CD4-positive, alpha-beta T cell treated with Interleukin-15 for 4 hours (primary cell): Measurements from ENCODE around the gene SCAF1.

Source experiments
- DNase-seq: peaks from one replicate; pipeline ENCODE4 v3.0.0-alpha.2; 2020; ENCODE audit warnings: low spot score

The SCAF1 gene

GRCh38 chr19:49666120-49666444 lies 24.1 kb downstream of the SCAF1 start:
- no peak for DNase-seq

GRCh38 chr19:49667473-49667872 lies 25.5 kb downstream of the SCAF1 start:
- DNase-seq, result no peak

GRCh38 chr19:49669516-49669915 lies 27.5 kb downstream of the SCAF1 start:
- no peak for DNase-seq

- peak; percentile 78 for DNase-seq
These were observed 30.3 kb downstream of the SCAF1 start for GRCh38 chr19:49672131-49672919.

GRCh38 chr19:49676136-49676783 lies 34.3 kb downstream of the SCAF1 start:
- DNase-seq, result no peak

GRCh38 chr19:49676784-49677230 lies 34.8 kb downstream of the SCAF1 start:
- peak; percentile 100 for DNase-seq

- peak; percentile 23 for DNase-seq
These were observed 35.4 kb downstream of the SCAF1 start, which contains the start of gene PRMT1 for GRCh38 chr19:49677231-49677900. Gene PRMT1 (plus strand): TSS chr19:49677271. CDS start chr19:49677281, 10 bp downstream.

GRCh38 chr19:49677901-49678674 lies 36.1 kb downstream of the SCAF1 start:
- DNase-seq, result peak; percentile 79

GRCh38 chr19:49678985-49679770 lies 37.2 kb downstream of the SCAF1 start:
- DNase-seq, result no peak

GRCh38 chr19:49679771-49680413 lies 37.9 kb downstream of the SCAF1 start:
- DNase-seq, result no peak

GRCh38 chr19:49680421-49681351 lies 38.7 kb downstream of the SCAF1 start:
- peak; percentile 92 for DNase-seq

GRCh38 chr19:49681830-49682229 lies 39.8 kb downstream of the SCAF1 start:
- no peak for DNase-seq

GRCh38 chr19:49682274-49682673 lies 40.3 kb downstream of the SCAF1 start:
- no peak for DNase-seq

GRCh38 chr19:49683814-49684250 lies 41.8 kb downstream of the SCAF1 start:
- no peak for DNase-seq

- DNase-seq, result no peak
These were observed 42.4 kb downstream of the SCAF1 start for GRCh38 chr19:49684251-49684982.

- DNase-seq, result no peak
These were observed 43.1 kb downstream of the SCAF1 start for GRCh38 chr19:49684983-49685553.

- no peak for DNase-seq
These were observed 43.9 kb downstream of the SCAF1 start for GRCh38 chr19:49685845-49686332.

- DNase-seq, result no peak
These were observed 44.6 kb downstream of the SCAF1 start for GRCh38 chr19:49686503-49687088.
